Measurements from ENCODE around the gene SLC40A1.

DNA sequence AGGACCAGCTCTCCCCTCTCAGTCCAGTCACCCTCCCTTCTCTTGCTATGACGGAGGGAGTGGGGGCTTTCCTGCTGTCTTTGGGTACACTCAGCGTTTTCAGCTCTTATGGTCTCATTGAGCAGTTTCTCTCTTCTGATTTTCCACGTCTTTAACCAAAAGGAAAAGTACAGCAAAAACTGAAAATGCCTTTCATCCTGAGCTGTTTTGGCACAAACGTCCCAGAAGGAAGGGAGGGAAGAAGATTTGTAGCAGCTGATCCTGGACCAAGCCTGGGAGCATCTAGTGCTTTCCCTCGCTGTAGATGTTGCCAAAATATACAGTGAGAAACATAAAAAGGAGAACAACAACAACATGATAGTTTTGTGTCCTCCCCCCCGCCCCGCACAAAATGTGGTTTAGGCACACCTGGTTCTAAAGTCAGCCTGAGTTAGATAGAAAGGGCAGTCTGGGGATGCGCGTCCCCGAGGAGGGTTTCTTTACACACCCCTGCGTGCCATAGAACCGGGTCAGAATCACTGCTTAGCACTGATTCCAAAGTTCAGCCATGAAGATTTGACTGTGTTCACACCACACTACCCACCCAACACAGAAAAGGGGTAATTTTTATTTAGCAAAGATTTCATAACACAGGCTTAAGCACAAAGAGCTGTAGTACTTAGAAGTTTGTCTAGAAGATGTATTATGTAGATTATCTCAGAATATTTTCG lies 53.4 kb downstream of the SLC40A1 start:
- TF ChIP-seq, protein P1, sequence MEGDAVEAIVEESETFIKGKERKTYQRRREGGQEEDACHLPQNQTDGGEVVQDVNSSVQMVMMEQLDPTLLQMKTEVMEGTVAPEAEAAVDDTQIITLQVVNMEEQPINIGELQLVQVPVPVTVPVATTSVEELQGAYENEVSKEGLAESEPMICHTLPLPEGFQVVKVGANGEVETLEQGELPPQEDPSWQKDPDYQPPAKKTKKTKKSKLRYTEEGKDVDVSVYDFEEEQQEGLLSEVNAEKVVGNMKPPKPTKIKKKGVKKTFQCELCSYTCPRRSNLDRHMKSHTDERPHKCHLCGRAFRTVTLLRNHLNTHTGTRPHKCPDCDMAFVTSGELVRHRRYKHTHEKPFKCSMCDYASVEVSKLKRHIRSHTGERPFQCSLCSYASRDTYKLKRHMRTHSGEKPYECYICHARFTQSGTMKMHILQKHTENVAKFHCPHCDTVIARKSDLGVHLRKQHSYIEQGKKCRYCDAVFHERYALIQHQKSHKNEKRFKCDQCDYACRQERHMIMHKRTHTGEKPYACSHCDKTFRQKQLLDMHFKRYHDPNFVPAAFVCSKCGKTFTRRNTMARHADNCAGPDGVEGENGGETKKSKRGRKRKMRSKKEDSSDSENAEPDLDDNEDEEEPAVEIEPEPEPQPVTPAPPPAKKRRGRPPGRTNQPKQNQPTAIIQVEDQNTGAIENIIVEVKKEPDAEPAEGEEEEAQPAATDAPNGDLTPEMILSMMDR (IDR thresholded peaks at IDR 0.05; ENCODE audit: extremely low read depth in 1 of 2, insufficient read depth in 1 of 2, low read depth in 1 of 2, low read length in 2 of 2) = no peak
- TF ChIP-seq POLR2A (IDR thresholded peaks at IDR 0.05; ENCODE audit: low read depth, low read length) (no peak), POLR2AphosphoS5 (IDR thresholded peaks at IDR 0.05; ENCODE audit: insufficient read depth, low read depth, low read length) (no peak), EZH2 (IDR thresholded peaks at IDR 0.05; ENCODE audit: borderline replicate concordance, low read depth, low read length, severe bottlenecking) (no peak), MAX (IDR thresholded peaks at IDR 0.05; ENCODE audit: insufficient read depth, insufficient read length) (no peak), FOS (IDR thresholded peaks at IDR 0.05; ENCODE audit: borderline replicate concordance, insufficient read depth, low read length) (no peak), MYC (IDR thresholded peaks at IDR 0.05; ENCODE audit: low read depth, low read length) (no peak), GATA2 (IDR thresholded peaks at IDR 0.05; ENCODE audit: insufficient read depth, insufficient read length, low read depth, low read length) (no peak), JUN (IDR thresholded peaks at IDR 0.05; ENCODE audit: borderline replicate concordance, insufficient read depth, insufficient read length, low read depth) (no peak)
